ENCODE data around the gene RBM43.
"Not testable (repeated sequence)": the region's sequence is repeated elsewhere in the genome, so short reads cannot be mapped to it uniquely, and the experiment has no call there.

Gene RBM43

DNA sequence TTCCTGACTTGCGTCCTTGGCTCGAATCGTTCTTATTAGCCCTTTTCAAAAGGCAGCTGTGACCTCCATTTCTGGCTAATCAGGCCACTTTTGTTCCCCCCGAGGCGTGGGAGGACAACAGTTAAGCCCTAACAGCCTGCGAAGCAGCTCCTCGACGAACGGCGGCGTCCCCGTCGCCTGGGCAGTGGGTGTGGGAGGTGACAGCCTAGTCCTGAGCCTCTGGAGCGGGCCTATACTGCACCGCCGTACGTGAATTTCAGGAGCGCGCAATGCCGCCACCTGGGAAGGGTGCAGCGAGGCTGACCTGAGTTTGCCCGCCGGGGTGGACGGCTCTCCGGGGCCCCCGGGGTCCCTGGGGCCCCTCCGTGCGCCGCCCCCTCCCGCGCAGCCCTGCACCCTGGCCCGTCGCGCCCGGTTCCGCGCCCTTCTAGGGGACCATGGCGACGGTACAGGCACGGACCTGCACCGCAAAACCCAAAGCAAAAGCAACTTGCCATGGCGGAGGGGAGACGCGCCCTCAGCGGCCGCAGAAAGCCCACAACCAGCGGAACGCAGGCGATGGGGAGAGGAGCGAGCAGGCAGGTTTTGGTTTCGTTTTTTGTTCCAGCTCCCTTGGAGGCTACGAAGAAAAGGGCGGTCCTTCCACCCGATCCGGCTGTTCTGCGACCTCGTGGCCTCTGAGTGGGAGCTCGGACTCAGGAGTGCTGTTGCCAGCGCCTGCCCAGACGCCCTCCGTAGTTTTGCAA, at the start of gene RBM43:
RBM43 (minus strand) TSS at position 633 of the 746 bp plus-strand sequence; CDS start at position 497, 136 bp downstream.
- FAIRE-seq (no peak), DNase-seq (ENCODE audit: low spot score) (peak; percentile 88)

DNA sequence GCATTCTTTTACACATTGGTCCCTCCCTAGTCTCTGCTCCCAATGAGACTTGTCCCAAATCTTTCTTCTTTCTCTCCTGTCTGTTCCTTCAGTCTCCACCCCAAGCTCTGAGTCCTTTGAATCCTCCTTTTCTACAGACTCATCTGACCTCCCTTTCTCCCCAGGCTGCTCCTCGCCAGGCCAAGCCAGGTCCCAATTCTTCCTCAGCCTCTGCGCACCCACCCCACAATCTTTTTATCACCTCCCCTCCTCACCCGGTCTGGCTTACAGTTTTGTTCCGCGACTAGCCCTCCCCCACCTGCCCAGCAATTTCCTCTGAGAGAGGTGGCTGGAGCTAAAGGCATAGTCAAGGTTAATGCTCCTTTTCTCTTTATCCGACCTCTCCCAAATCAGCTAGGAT, 48.6 kb upstream of the RBM43 start:
- not testable (repeated sequence) for FAIRE-seq

DNA sequence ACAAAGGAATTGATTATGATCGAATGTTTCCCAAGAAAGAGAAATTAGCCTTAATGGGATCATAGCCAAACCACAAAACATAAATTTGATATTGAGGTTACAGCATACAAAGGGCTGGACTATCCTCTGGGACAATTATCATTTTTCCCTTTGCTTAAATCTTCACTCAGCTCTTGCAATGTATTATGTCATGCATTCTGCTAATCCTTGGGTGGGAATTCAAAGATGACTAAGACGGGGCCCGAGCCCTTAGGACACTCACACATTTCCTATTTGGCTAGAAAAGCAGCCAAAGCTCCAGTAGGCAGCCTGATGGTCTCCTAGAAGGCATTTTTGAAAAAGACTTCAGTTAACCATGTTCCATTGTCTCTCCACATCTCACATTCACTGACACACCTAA, 45.0 kb upstream of the RBM43 start:
- DNase-seq (ENCODE audit: low spot score): peak; percentile 75
- FAIRE-seq: no peak

More for the DNA sequence above, 48.6 kb upstream of the RBM43 start:
- DNase-seq (ENCODE audit: low spot score): not testable (repeated sequence)

DNA sequence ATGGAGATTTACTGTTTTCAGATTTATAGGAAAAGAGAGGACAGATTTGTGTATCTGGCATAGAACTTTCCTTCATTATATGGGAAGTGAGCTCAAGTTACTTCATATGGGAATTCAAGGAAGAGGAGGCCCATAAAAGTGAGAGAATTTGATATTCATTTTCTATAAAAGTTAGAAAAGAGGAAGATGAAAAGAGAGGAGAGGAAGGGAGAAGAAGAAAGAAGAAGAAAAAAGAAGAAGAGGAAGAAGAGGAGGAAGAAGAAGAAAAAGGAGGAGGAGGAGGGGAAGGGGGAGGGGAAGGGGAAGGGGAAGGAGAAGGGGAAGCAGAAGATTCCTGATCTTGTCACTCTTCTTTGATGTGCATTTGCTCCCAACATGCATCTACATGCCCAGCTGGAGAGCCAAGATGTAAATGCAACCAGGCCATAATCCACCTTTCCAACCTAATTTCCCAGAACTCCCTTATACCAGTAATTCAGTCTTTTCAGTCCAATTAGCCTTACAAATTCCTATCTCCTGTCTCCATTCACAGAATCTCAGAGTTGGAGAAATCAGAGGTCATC, 43.5 kb upstream of the RBM43 start:
- DNase-seq (ENCODE audit: low spot score) (no peak), FAIRE-seq (no peak)

DNA sequence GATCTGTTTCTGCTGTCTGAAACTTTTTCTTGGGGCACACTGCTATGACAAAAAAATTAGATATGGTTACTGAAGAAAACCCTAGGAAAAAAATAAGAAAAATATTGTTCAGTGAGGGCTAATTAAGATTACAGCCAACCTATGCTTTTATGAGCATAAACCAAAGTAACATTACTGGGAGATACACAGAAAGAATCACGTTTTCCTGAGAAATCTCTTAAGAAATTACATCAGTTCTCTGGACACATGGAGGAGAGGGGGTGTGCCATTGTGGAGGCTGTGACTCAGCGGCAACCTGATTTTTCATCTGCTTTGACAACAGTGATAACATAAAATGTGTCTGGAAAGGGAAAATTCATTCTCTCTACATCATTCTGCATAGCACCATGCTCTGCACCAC, 41.2 kb upstream of the RBM43 start:
- DNase-seq (ENCODE audit: low spot score): peak; percentile 33

DNA sequence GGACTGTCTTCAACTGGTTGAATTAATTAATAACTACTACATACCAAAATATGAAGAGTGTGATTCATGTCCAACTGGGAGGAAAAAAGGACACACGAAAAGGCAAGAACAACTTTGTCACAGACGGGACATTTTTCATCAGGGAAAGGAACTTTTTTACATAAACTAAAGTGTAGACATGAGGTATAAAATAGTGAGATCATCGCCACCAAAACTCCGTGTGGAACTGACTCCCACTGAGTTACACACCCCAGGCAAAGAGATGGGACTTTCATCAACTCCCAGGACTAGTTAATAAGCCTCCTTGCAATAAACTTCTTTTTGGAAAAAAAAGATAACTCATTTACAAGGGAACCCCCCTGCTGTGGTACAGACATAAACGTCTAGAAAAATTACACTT, 40.7 kb upstream of the RBM43 start:
- no peak for FAIRE-seq
- no peak for DNase-seq (ENCODE audit: low spot score)

More for the DNA sequence above, 41.2 kb upstream of the RBM43 start:
- no peak for FAIRE-seq

DNA sequence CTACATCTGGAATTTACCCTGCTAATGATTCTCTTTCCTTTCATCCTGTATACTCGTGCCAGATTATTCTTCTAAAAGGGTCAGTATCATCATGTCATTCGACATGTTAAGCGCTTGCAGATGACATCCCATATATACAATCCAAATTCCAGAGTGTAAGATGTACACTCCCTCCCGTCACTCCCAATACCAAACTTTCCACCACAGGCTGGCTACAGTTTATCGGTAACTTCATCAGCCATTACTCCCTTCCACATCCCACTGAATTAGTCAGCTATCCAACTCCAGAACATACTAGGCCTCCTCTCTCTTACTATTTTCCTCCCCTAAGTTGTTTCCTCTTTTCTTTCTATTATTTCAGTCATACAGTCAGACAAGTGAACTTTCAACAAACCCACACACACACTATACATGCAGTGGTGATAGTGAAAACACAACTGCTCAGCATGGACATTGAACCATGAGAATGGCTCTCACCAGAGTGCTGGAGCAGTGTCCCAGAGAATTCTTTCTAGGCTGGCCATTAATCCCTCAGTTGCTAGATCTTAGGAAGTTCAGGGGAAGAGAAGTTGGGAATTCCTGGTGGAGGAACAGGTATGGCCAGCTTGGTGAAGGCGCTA, 38.4 kb upstream of the RBM43 start:
- DNase-seq (ENCODE audit: low spot score): no peak
- FAIRE-seq: no peak

DNA sequence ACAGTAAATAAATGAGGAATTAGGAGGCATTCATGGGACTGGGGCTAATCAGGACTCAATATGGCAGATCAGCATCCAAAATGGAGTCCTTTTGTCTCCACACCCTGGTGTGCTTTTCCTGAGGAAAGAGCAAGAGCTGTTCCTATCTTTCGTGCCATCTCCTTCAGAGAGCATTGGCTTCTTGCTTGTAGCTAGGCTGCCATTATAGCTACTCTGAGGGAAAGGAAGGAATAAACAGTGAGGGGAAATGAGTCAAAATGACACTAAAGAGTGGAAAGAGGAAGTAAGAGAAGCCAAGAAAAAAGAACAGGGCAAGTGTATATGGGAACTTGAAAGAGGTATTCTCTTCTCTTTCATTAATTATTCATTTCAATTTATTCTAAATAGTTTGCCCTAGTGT, 36.2 kb upstream of the RBM43 start:
- no peak for FAIRE-seq
- no peak for DNase-seq (ENCODE audit: low spot score)

DNA sequence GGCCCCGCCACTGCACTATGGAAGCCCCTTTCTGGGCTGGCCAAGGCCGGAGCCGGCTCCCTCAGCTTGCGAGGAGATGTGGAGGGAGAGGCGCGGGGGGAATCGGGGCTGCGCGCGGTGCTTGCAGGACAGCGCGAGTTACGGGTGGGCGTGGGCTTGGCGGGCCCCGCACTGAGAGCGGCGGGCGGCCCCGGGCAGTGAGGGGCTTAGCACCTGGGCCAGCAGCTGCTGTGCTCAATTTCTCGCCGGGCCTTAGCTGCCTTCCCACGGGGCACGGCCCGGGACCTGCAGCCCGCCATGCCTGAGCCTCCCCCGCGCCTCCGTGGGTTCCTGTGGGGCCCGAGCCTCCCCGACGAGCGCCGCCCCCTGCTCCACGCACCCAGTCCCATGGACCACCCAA, 34.3 kb upstream of the RBM43 start:
- DNase-seq (ENCODE audit: low spot score); FAIRE-seq: not testable (repeated sequence)

DNA sequence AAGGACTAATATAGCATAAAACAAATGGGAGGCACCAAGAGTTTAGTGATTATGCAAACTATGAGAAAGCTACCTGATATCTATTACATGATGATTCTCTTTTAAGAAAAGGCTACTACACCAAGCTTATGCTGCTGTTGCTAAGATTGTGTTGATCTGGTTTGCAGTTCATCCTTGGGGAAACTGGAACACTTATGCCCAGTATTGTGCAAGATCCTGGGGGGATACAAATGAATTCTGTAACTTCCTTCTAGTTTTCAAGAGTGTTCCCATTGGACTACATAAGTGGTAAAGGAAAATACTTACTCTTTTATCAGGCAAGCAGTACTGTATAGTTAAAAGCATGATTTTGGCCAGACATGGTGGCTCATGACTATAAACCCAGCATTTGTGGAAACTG, 30.9 kb upstream of the RBM43 start:
- FAIRE-seq (no peak), DNase-seq (ENCODE audit: low spot score) (no peak)

DNA sequence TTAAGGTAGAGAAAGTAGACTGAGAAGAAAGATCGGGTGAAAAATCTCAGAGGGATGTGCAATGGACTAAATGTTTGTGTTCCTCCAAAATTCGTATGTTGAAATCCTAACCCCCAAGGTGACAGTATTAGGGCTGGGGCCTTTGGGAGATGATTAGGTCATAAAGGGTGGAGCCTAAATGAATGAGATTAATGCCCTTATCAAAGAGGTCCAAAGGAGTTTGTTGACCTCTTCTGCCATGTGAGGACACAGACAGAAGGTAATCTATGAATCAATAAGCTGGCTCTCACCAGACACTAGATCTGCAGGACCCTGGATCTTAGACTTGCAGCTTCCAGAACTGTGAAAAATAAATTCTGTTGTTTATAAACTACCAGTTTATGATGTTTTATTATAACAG, 30.5 kb upstream of the RBM43 start:
- DNase-seq (ENCODE audit: low spot score) (no peak), FAIRE-seq (no peak)

DNA sequence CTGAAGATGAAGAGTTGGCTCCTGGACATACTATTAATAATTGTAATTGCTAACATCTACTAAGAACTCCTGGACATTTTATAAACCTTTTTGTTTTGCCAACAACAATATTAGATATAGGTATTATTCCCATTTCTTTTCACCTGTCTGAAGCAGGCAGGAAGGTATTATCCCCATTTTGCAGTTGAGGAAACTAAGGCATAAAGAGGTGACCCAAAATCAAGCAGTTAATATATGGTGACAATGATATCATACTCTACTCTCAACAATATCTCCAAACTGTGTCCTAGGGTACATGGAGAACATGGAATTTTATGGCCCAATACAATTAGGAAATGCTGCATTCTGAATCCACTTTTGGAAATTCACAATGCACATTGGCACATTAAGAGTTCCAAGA, 29.6 kb upstream of the RBM43 start:
- no peak for FAIRE-seq
- DNase-seq (ENCODE audit: low spot score): no peak

DNA sequence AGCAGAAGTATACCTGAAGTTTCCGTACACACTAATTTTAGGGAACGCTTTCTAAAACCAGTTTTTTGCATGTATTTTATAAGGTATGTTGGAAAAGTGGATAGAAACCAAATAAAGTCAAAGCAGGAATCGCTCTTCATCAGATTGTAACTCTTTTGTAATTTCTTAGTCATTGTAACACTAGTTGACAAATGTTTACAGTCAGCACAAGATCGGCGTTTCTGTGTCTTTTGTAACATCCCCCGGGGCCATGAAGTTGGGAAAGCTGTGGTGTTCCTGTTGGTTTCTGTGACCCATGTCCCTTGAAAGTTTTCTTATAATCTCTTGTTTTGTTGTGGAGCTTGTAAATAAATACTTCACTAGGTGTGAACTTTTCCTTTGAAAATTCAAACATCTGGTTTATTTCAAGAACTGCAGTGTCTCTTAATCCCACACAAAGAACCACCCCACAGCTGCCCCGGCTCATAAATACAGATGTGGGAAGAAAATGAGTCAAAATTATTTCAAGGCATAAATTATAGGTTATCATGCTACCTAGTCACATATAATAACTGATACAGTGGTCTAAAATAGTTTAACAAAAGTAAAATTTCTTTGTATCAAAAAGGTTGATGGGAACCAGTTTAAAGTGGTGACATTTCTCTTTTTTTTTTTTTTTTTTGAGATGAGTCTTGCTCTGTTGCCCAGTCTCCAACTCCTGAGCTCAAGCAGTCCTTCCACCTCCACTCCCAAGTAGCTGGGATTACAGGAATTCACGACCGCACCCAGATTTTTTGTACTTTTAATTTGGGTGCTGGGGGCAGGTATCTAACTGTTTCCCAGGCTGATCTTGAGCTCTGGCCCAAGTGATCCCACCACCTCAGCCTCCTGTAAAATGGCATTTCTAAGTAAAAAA, 28.6 kb upstream of the RBM43 start:
- DNase-seq (ENCODE audit: low spot score) (peak; percentile 12), FAIRE-seq (no peak)

DNA sequence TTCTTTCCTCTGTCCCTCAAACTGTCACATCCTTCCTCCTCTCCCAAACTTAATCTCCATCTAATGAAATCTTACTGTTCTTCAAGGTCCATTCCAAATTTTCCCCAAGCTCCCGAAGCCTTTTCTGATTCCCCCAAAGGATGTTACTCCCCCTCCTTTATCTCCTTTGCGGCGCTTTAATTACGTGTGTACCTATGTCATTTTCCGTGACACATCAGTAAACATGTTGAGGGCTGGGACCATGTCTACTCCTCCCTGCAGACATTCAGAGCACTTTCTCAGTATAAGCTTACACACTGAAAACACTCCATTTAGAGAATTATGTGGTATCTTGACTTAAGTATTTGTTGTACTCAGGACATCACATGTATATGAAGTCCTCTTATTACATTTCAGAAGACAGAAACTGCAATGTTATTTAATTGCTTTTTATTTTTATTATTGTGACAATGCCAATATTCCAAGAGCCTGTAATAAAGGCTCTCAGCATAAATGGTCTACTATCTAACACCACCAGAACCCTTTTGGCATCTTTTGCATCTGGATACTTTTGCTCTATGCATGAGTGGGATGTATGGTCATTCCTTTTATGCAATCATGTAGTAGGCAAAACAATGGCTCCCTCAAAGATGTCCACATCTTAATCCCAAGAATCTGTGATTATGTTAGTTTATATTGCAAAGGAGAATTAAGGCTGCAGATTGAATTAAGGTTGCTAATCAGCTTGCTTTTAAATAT, 26.0 kb upstream of the RBM43 start:
- FAIRE-seq (no peak), DNase-seq (ENCODE audit: low spot score) (no peak)

DNA sequence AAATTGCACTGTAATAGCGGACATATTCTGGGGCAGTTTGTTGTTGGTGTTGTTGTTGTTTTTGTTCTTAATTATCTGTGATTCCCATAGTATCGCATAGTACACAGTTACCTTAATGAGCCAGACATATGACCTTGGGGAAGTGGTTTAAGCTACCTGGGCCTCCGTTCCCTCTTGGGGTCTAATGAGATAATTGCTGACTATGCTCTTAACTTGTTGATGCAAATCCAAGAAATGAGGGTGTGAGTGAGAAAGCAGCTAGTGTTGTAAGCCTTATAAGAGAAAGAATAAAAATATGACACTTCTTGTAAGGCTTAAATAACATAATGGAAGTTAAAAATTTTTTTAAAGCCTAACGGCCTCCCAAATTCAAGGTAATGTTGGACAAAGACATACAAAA, 20.7 kb upstream of the RBM43 start:
- no peak for FAIRE-seq
- no peak for DNase-seq (ENCODE audit: low spot score)

DNA sequence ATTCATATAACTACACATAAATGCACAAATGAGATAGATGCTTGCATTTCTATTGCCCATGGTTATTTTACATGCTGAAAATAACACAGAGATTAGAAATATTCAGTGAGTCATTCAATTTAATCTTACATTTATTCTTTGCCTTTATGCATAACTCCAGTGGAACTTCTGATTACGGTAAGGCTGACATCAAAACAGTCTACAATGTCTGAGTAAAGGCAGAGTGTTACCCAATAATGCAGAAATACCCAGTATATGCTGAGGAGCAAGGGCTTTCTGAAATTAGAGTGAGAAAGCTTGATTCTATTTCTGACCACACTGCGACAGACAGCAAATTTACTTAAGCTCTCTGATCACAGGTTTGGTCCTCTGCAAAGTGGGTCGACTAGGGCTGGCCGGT, 18.6 kb upstream of the RBM43 start:
- FAIRE-seq: no peak

DNA sequence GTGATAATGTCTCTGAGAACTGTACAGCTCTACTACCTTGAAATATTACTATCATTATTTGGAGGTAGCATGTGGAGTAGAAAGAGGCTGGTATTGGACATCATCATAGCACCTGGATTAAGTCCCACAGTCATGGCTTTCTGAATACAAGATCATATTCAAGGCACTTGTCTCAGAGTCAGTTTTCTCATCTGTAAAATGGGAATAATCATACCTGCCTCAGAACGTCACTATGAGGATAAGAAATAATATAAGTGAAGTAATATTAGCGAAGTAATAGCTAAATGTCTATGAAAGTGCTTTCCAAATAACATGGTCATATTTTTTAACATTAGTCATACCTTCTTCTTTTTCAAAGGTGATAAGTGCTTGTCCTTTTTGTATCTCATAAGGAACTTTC, 16.8 kb upstream of the RBM43 start:
- DNase-seq (ENCODE audit: low spot score) (no peak), FAIRE-seq (no peak)

More for the DNA sequence above, 18.6 kb upstream of the RBM43 start:
- no peak for DNase-seq (ENCODE audit: low spot score)

DNA sequence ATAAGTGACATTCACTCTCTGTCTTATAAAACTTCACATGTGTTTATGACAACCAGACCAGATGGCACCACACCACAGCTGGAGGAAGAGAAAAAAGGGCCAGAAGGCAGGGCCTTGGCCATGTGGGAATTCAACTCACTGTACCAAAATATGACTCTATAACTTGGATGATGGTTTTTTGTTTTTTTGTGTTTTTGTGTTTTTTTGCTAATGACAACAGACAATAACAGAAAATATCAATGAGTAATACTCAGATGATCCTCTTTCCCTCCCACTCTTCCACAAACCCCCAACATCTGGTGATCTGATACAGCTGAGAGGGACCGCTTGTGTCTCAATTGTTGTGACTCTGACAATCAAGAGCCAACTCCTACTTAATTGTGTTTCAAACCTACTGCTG, 15.4 kb upstream of the RBM43 start:
- DNase-seq (ENCODE audit: low spot score): no peak
- FAIRE-seq: no peak

DNA sequence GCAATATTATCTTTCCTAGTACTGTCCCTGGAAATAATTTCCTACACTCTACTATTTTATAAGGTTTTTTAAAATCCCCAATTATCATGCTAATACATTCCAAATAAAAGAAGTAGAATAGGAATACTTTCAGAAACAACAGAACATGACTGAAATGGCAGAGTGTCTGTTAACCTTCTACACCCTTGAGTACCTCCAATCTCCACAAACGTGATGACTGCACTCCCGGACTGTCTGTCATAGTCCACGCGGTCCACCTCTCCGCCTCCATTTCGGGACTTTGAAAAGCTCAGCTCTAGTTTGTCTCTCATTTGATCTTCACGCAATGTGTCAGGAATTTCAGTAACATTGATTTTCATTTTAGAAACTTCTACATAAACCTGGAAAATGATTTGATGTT, 13.6 kb upstream of the RBM43 start:
- FAIRE-seq (no peak), DNase-seq (ENCODE audit: low spot score) (no peak)

DNA sequence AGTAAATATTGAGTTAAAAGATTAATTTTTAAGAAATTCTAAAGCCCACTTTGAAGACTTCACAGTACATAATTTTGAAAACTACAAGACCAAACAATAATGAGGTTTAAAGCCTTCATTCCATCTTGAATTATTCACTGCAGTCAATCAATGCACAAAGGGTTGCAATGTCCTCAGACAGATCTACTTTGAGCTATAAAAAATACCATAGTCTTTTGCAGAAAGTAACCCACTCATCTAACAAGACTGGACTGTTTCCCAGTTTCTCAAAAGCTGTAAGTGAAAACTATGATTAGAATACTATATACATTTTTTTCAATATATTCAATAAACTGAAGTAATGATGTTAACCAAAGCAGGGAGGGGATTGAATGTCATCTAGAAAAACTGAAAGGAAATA, 10.2 kb upstream of the RBM43 start:
- no peak for FAIRE-seq
- no peak for DNase-seq (ENCODE audit: low spot score)
